ENCODE data around the gene CARD8. TPM values are rescaled to one million over a fixed set of nuclear protein-coding genes. Genes with fewer than 3 reads are reported as not detected.

Gene CARD8
- total RNA-seq, 1 donor from 2014 or later = 14.1 TPM

GRCh38 chr19:48196933-48197665 lies 58.6 kb downstream of the CARD8 start:
- H3K4me3 ChIP-seq (ENCODE audit: low read depth, low read length) = no peak overlapping the region
- DNase-seq (ENCODE audit: low read depth) = no peak
- no peak for TF ChIP-seq CTCF (IDR thresholded peaks at IDR 0.05; ENCODE audit: insufficient read depth, low read length, poor library complexity, severe bottlenecking)
- no peaks in the 10 kb centered on the region for H3K36me3 ChIP-seq (ENCODE audit: control insufficient read depth, insufficient read depth, low read length)
- H3K27me3 ChIP-seq (ENCODE audit: control insufficient read depth, insufficient read depth, low read length) = no peaks in the 10 kb centered on the region

GRCh38 chr19:48196321-48196763 lies 59.4 kb downstream of the CARD8 start:
- Histone ChIP-seq H3K36me3 (ENCODE audit: control insufficient read depth, insufficient read depth, low read length) (no peaks in the 10 kb centered on the region), H3K4me3 (ENCODE audit: low read depth, low read length) (no peak overlapping the region), H3K27me3 (ENCODE audit: control insufficient read depth, insufficient read depth, low read length) (no peaks in the 10 kb centered on the region)
- DNase-seq (ENCODE audit: low read depth) = no peak
- no peak for TF ChIP-seq CTCF (IDR thresholded peaks at IDR 0.05; ENCODE audit: insufficient read depth, low read length, poor library complexity, severe bottlenecking)

DNA sequence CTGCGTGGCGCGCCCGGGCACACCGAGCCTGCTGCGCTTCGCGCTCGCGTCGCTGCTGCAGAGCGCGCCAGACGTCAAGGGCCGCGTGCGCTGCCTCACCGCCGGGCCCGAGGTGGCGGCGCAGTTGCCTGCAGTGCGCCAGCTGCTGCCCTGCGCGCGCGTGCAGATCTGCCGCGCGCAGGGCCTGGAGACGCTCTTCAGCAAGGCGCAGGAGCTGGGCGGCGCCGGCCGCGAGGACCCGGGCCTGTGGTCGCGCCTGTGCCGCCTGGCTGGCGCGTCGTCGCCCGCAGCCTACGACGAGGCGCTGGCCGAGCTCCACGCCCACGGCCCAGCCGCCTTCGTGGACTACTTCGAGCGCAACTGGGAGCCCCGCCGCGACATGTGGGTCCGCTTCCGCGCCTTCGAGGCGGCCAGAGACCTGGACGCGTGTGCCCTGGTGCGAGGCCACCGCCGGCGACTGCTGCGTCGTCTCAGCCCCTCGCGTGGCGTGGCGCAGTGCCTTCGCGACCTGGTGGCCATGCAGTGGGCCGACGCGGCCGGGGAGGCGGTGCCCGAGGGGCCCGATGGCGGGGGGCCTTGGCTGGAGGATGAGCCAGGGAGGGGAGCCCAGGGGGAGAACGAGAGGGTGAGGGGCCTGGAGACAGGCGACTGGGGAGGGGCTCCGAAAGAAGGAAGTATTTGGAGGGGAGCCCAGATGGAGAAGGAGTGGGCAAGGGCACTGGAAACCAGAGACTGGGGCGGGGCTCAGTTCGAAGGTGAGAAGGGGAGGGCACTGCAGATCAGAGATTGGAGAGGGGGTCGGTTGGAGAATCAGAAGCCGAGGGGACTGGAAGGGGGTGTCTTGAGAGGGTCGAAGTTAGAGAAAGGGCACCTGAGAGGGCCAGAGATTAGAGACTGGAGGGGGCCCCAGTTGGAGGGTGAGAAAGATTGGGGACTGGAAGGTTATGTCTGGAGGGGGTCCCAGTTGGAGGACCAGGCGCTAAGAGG lies 60.6 kb downstream of the CARD8 start:
- TF ChIP-seq CTCF (IDR thresholded peaks at IDR 0.05; ENCODE audit: insufficient read depth, low read length, poor library complexity, severe bottlenecking) = no peak
- H3K36me3 ChIP-seq (ENCODE audit: control insufficient read depth, insufficient read depth, low read length) = no peaks in the 10 kb centered on the region
- no peak overlapping the region for H3K4me3 ChIP-seq (ENCODE audit: low read depth, low read length)
- DNase-seq (ENCODE audit: low read depth) = no peak
- no peaks in the 10 kb centered on the region for H3K27me3 ChIP-seq (ENCODE audit: control insufficient read depth, insufficient read depth, low read length)

- no peak for DNase-seq (ENCODE audit: low read depth)
- no peaks in the 10 kb centered on the region for H3K36me3 ChIP-seq (ENCODE audit: control insufficient read depth, insufficient read depth, low read length)
- TF ChIP-seq CTCF (IDR thresholded peaks at IDR 0.05; ENCODE audit: insufficient read depth, low read length, poor library complexity, severe bottlenecking) = peak; percentile 51
- no peak overlapping the region for H3K4me3 ChIP-seq (ENCODE audit: low read depth, low read length)
- no peaks in the 10 kb centered on the region for H3K27me3 ChIP-seq (ENCODE audit: control insufficient read depth, insufficient read depth, low read length)
These were observed 61.5 kb downstream of the CARD8 start for GRCh38 chr19:48194041-48194843.

DNA sequence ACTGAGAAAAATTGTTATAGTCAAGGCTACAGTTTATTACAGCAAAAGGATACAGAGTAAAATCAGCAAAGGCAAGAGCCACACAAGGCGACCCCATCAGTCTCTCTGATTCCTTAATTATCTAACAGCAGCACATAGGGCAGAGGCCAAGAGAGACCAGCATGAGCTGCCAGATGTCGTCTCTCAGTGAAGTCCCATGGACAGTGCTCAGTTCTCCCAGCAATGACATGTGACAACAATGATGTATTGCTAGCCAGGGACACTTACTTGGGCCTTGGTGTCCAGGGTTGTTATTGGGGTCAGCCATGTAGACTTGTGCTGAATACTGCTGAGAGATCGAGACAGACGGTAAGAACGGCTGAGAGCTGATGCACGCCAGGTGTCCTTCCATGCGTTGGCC lies 63.0 kb downstream of the CARD8 start:
- no peak for DNase-seq (ENCODE audit: low read depth)
- Histone ChIP-seq H3K36me3 (ENCODE audit: control insufficient read depth, insufficient read depth, low read length) (no peaks in the 10 kb centered on the region), H3K4me3 (ENCODE audit: low read depth, low read length) (no peak overlapping the region), H3K27me3 (ENCODE audit: control insufficient read depth, insufficient read depth, low read length) (no peaks in the 10 kb centered on the region)
- no peak for TF ChIP-seq CTCF (IDR thresholded peaks at IDR 0.05; ENCODE audit: insufficient read depth, low read length, poor library complexity, severe bottlenecking)

Data from kidney epithelial cell (primary cell).